Measurements from ENCODE around the gene ERVV-1.

- no peak for TF ChIP-seq EZH2 (IDR thresholded peaks at IDR 0.05)
- TF ChIP-seq POLR2AphosphoS5 (IDR thresholded peaks at IDR 0.05; ENCODE audit: borderline replicate concordance, low read depth, low read length): no peak
- TF ChIP-seq FOXP2 (optimal IDR thresholded peaks at IDR 0.05; ENCODE audit: control extremely low read depth, extremely low read length, insufficient read depth): no peak
Observed at GRCh38 chr19:53037101-53038097, 23.7 kb downstream of the ERVV-1 start.
